GM12878 (cell line): ENCODE results near the gene SERHL2. TPM values are rescaled to one million over a fixed set of nuclear protein-coding genes. Genes with fewer than 3 reads are reported as not detected.

ENCODE experiments used
- ATAC-seq: fragments of 200-7000 bp; cut with Tn5 transposase; 3 replicates; pipeline ENCODE4 v1.9.1; 2020; ENCODE audit warnings: mild to moderate bottlenecking, moderate library complexity
- BruUV-seq: library from RNA; stranded (reverse); fragments of 400-500 nt; replicated peaks from 2 replicates; lab custom pipeline; 2021; lab: Mats Ljungman, UMichigan
- CTCF ChIA-PET: fragments of 300-600 bp; sonication (Branson Sonifier 250); formaldehyde crosslinking; extraction: SDS; loops from one replicate; lab custom pipeline; 2021; ENCODE audit warnings: inconsistent platforms; lab: Yijun Ruan, JAX
- POLR2A ChIA-PET: fragments of 350-600 bp; formaldehyde crosslinking; extraction: SDS; loops from one replicate; lab custom pipeline; 2021; ENCODE audit warnings: inconsistent platforms; lab: Charles Lee
- RAD21 ChIA-PET: fragments of 300-600 bp; sonication (Branson Sonifier 250); formaldehyde crosslinking; loops from one replicate; lab custom pipeline; 2023; ENCODE audit warnings: antibody characterized with exemption; ENCODE audit not compliant: unreplicated experiment; lab: Charles Lee
- SMC1A ChIA-PET: fragments of 300-600 bp; sonication (Branson Sonifier 250); formaldehyde crosslinking; loops from one replicate; lab custom pipeline; 2023; ENCODE audit not compliant: unreplicated experiment, uncharacterized antibody; lab: Charles Lee
- DNase-seq: peaks from one replicate; pipeline ENCODE4 v3.0.0-alpha.2; 2011; ENCODE audit warnings: low read depth, low spot score
- FAIRE-seq: peaks from 3 replicates; lab custom pipeline; 2011; peaks lifted over from hg19 to GRCh38; lab: Jason Lieb, UNC
- H2AFZ ChIP-seq: 2 replicates; pipeline ENCODE4 v1.6.0; 2011; ENCODE audit warnings: low read depth, low read length, control low read depth; ENCODE audit not compliant: control insufficient read depth
- H3K27ac ChIP-seq: 2 replicates; pipeline ENCODE4 v1.5.1; 2011; ENCODE audit warnings: control low read depth; ENCODE audit not compliant: control insufficient read depth, insufficient read depth
- H3K27me3 ChIP-seq, 2 experiments: replicated peaks in 1 of 2; 2 replicates each; pipeline versions ENCODE4 v1.6.0 to v1.6.1; 2011; ENCODE audit warnings: low read length in 1 of 2; ENCODE audit not compliant: control insufficient read depth in 2 of 2, insufficient read depth in 2 of 2
- H3K36me3 ChIP-seq, 2 experiments: 2 replicates each; pipeline ENCODE4 v1.5.1; 2011; ENCODE audit warnings: low read length in 1 of 2; ENCODE audit not compliant: control insufficient read depth in 2 of 2, insufficient read depth in 2 of 2
- H3K4me1 ChIP-seq: 2 replicates; pipeline ENCODE4 v1.6.1; 2011; ENCODE audit warnings: mild to moderate bottlenecking, low read length, moderate library complexity, mixed read lengths; ENCODE audit not compliant: control insufficient read depth, insufficient read depth
- H3K4me2 ChIP-seq: 2 replicates; pipeline ENCODE4 v1.6.0; 2011; ENCODE audit warnings: control low read depth; ENCODE audit not compliant: control insufficient read depth, insufficient read depth
- H3K4me3 ChIP-seq: fragments of 200-600 bp; sonication (generic); 2 replicates; pipeline ENCODE4 v1.5.1; 2016
- H3K79me2 ChIP-seq: 2 replicates; pipeline ENCODE4 v1.6.0; 2011; ENCODE audit warnings: low read length; ENCODE audit not compliant: control insufficient read depth, insufficient read depth
- H3K9ac ChIP-seq: 2 replicates; pipeline ENCODE4 v1.8.0; 2011; ENCODE audit warnings: low read length, control low read depth, mixed read lengths; ENCODE audit not compliant: control insufficient read depth, insufficient read depth
- H3K9me3 ChIP-seq: replicated peaks from 3 replicates; pipeline ENCODE4 v1.5.1; 2011; ENCODE audit warnings: mild to moderate bottlenecking, low read length; ENCODE audit not compliant: control insufficient read depth, insufficient read depth
- H4K20me1 ChIP-seq: 2 replicates; pipeline ENCODE4 v1.6.0; 2011; ENCODE audit not compliant: control insufficient read depth, insufficient read depth
- CREB1 ChIP-seq: IDR thresholded peaks from 2 replicates; pipeline ENCODE4 v1.6.1; 2012; ENCODE audit warnings: low read depth, mild to moderate bottlenecking, inconsistent platforms
- CREM ChIP-seq: IDR thresholded peaks from 2 replicates; pipeline ENCODE4 v1.6.1; 2014; ENCODE audit warnings: antibody characterized with exemption, low read depth
- EED ChIP-seq: sonication (generic); IDR thresholded peaks from 2 replicates; pipeline ENCODE4 v1.6.1; 2016; ENCODE audit warnings: antibody characterized with exemption, low read depth
- ESRRA ChIP-seq: IDR thresholded peaks from 2 replicates; pipeline ENCODE4 v1.6.1; 2012; ENCODE audit warnings: mild to moderate bottlenecking, low read length, improper control_type of control experiment
- LARP7 ChIP-seq: fragments of 450-650 bp; IDR thresholded peaks from 2 replicates; pipeline ENCODE4 v1.6.1; 2017; ENCODE audit warnings: mild to moderate bottlenecking
- MYC ChIP-seq: IDR thresholded peaks from 2 replicates; pipeline ENCODE4 v1.6.1; 2011; ENCODE audit warnings: mild to moderate bottlenecking, low read length, moderate library complexity, inconsistent platforms; ENCODE audit not compliant: insufficient read depth, insufficient replicate concordance, insufficient read length, severe bottlenecking
- SIN3A ChIP-seq: IDR thresholded peaks from 2 replicates; pipeline ENCODE4 v1.6.1; 2012; ENCODE audit warnings: low read depth, low read length, improper control_type of control experiment
- WGBS: methylation state at CpG from one replicate; pipeline ENCODE4 v1.1.6; 2016; ENCODE audit warnings: low lambda C conversion rate; ENCODE audit not compliant: insufficient replicate concordance, insufficient coverage; ENCODE audit errors: missing lambda C conversion rate; 5-methylcytosine and 5-hydroxymethylcytosine counted together
- in situ Hi-C: fragments of 300-500 bp; cut with MboI; formaldehyde crosslinking; loops from 9 replicates; pipeline ENCODE4 v1.14.3; 2018; ENCODE audit warnings: mixed read lengths
- intact Hi-C: fragments of 100-400 bp; cut with micrococcal nuclease; formaldehyde crosslinking; loops from one replicate; pipeline ENCODE4 v1.14.2; 2022; ENCODE audit not compliant: unreplicated experiment
- polyA plus RNA-seq, 11 experiments: library from polyadenylated mRNA; depleted of rRNA in 4 of 11; unstranded in 6 of 11; stranded (reverse) in 5 of 11; fragments of >200 nt; fragmentation: Nextera tagmentation in 4 of 11; fragmentation: Illumina TruSeq in 1 of 11; extraction: Ambion mirVana in 4 of 11; extraction: Trizol in 1 of 11; gene quantifications; 1 replicate in 1 of 11; 2 replicates in 10 of 11; pipeline versions ENCODE4 v1.2.1 to v1.2.3, GENCODE V29; 2011 to 2016; ENCODE audit warnings: inconsistent platforms in 2 of 11, missing spikeins in 2 of 11, low read depth in 1 of 11
- total RNA-seq, 4 experiments: library from RNA; depleted of rRNA in 3 of 4; stranded (reverse); fragments of >200 nt in 3 of 4; fragmentation: Illumina TruSeq in 1 of 4; extraction: Trizol in 1 of 4; gene quantifications; 2 replicates each; pipeline versions ENCODE4 v1.2.1 to v1.2.3, GENCODE V29; 2013 to 2021
- TF ChIP-seq, protein P1 (sequence below): IDR thresholded peaks from 2 replicates; pipeline ENCODE4 v1.6.1; 2012; ENCODE audit warnings: improper control_type of control experiment, low read depth, low read length; ENCODE audit not compliant: insufficient replicate concordance
- TF ChIP-seq, protein P2 (sequence below): fragments of 450-650 bp; formaldehyde crosslinking; IDR thresholded peaks from 2 replicates; pipeline ENCODE4 v1.5.0; 2022; ENCODE audit warnings: mild to moderate bottlenecking, missing genetic modification characterization
- TF ChIP-seq, protein P3 (sequence below): fragments of 150-350 bp; IDR thresholded peaks from 2 replicates; pipeline ENCODE4 v1.6.1; 2014; ENCODE audit warnings: mild to moderate bottlenecking, low read depth, low read length

SERHL2 gene
- total and polyA plus RNA-seq, 10 of the 15 experiments (the other 5 are each of a cell fraction or from before 2014, with no cell fraction given) = 0.63 to 2.0 (median 1.2) TPM

DNA sequence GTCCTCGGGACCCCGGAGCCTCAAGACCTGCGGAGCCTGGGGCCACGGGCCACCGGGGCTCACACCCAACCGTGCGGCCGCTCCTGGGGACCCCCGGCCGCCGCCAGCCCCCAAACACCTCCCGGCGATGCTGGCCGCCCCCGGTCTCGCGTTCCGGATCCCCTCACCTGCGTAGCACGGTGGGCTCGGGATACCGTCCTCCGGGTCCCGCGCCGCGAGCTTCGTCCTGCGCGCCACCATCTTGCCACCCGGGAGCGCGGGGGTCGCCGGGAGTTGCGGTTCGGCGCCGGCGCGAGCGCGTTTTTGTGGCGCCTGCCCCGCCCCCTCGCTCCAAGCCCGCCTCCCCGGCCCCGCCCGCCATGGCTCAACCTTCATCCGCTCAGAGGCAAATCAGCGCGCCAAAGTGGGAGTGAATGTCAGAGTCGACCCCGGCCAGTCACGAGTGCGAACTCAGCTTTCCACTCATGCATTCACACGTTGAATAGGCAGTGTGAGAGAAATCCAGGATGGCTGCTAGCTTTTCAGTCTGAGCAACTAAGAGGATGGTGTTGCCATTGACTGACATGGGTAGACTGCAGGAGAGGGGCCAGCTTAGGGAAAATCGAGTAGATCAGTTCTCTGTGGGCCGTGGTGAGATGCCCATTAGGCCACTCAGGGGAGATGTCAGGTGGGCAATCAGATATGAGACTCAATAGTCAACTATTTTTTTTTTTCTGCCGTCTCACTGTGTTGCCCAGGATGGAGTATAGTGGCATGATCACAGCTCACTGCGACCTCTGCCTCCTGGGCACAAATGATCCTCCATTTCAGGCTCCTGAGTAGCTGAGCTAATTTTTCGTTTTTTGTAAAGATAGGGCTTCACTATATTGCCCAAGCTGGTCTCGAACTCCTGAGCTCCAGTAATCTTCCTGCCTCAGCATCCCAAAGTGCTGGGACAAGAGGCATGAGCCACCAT, 28.3 kb downstream of the SERHL2 start (continued):
- TF ChIP-seq, protein P1, sequence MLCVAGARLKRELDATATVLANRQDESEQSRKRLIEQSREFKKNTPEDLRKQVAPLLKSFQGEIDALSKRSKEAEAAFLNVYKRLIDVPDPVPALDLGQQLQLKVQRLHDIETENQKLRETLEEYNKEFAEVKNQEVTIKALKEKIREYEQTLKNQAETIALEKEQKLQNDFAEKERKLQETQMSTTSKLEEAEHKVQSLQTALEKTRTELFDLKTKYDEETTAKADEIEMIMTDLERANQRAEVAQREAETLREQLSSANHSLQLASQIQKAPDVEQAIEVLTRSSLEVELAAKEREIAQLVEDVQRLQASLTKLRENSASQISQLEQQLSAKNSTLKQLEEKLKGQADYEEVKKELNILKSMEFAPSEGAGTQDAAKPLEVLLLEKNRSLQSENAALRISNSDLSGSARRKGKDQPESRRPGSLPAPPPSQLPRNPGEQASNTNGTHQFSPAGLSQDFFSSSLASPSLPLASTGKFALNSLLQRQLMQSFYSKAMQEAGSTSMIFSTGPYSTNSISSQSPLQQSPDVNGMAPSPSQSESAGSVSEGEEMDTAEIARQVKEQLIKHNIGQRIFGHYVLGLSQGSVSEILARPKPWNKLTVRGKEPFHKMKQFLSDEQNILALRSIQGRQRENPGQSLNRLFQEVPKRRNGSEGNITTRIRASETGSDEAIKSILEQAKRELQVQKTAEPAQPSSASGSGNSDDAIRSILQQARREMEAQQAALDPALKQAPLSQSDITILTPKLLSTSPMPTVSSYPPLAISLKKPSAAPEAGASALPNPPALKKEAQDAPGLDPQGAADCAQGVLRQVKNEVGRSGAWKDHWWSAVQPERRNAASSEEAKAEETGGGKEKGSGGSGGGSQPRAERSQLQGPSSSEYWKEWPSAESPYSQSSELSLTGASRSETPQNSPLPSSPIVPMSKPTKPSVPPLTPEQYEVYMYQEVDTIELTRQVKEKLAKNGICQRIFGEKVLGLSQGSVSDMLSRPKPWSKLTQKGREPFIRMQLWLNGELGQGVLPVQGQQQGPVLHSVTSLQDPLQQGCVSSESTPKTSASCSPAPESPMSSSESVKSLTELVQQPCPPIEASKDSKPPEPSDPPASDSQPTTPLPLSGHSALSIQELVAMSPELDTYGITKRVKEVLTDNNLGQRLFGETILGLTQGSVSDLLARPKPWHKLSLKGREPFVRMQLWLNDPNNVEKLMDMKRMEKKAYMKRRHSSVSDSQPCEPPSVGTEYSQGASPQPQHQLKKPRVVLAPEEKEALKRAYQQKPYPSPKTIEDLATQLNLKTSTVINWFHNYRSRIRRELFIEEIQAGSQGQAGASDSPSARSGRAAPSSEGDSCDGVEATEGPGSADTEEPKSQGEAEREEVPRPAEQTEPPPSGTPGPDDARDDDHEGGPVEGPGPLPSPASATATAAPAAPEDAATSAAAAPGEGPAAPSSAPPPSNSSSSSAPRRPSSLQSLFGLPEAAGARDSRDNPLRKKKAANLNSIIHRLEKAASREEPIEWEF = no peak
- TF ChIP-seq MYC (no peak), CREM (0 out of 2 replicates have a peak, but pooled peaks have one; percentile 25), LARP7 (no peak)

DNA sequence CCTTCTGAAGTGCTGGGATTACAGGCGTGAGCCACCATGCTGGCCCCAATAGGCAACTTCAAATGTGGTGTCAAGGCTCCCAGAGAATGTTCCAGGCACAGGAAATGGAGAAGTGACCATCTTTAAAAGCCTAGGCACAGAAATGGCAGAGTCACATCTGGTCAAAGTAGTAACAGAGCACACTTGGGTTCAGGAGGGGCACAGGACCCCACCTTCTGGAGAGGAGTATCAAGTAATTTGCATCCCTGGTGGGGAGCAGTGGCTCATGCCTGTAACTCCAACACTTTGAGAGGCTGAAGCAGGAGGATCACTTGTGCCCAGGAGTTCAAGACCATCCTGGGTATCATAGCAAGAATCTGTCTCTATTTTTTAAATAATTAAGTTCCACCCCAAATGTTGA, 29.2 kb downstream of the SERHL2 start:
- H3K9ac ChIP-seq = no peak overlapping the region
- no TSS peak for BruUV-seq
- no peaks in the 10 kb centered on the region for H3K27me3 ChIP-seq
- H4K20me1 ChIP-seq = no peaks in the 10 kb centered on the region
- peaks cover 2% of the 10 kb centered on the region; the same call in 1 of the 2 replicates for H3K4me1 ChIP-seq
- H3K36me3 ChIP-seq = peaks cover 23 to 34% of the 10 kb centered on the region in 2 experiments; a peak in 3 of 4 replicates
- FAIRE-seq = no peak
- no peak for DNase-seq
- ChIA-PET CTCF (no interaction called here), SMC1A (interaction anchor here (1.5 kb wide), 1 partner anchor 13 kb away, joined by 3 read pairs; no protein-coding TSS in a partner anchor), POLR2A (interaction anchor here (0.5 to 0.6 kb wide), 2 partner anchors 15 to 494 kb away, joined by 4 to 6 read pairs; no protein-coding TSS in a partner anchor), RAD21 (no interaction called here)
- no peak overlapping the region for H2AFZ ChIP-seq
- H3K9me3 ChIP-seq = no peaks in the 10 kb centered on the region
- no peak overlapping the region for H3K27ac ChIP-seq
- no peak overlapping the region for H3K4me2 ChIP-seq
- 91% methylated on average over 1 of the region's 1 CpG for WGBS
- H3K79me2 ChIP-seq = peaks cover 16% of the 10 kb centered on the region
- no peak for ATAC-seq
- in situ Hi-C loops = no loop called here
- intact Hi-C loops = no loop called here
- no peak overlapping the region for H3K4me3 ChIP-seq
- TF ChIP-seq ESRRA = no peak
- TF ChIP-seq, protein P2, sequence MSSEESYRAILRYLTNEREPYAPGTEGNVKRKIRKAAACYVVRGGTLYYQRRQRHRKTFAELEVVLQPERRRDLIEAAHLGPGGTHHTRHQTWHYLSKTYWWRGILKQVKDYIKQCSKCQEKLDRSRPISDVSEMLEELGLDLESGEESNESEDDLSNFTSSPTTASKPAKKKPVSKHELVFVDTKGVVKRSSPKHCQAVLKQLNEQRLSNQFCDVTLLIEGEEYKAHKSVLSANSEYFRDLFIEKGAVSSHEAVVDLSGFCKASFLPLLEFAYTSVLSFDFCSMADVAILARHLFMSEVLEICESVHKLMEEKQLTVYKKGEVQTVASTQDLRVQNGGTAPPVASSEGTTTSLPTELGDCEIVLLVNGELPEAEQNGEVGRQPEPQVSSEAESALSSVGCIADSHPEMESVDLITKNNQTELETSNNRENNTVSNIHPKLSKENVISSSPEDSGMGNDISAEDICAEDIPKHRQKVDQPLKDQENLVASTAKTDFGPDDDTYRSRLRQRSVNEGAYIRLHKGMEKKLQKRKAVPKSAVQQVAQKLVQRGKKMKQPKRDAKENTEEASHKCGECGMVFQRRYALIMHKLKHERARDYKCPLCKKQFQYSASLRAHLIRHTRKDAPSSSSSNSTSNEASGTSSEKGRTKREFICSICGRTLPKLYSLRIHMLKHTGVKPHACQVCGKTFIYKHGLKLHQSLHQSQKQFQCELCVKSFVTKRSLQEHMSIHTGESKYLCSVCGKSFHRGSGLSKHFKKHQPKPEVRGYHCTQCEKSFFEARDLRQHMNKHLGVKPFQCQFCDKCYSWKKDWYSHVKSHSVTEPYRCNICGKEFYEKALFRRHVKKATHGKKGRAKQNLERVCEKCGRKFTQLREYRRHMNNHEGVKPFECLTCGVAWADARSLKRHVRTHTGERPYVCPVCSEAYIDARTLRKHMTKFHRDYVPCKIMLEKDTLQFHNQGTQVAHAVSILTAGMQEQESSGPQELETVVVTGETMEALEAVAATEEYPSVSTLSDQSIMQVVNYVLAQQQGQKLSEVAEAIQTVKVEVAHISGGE (CRISPR knock-in tag) = no peak
- no peak for TF ChIP-seq SIN3A
- no peak for TF ChIP-seq CREB1
- no peak for TF ChIP-seq EED
- TF ChIP-seq, protein P3, sequence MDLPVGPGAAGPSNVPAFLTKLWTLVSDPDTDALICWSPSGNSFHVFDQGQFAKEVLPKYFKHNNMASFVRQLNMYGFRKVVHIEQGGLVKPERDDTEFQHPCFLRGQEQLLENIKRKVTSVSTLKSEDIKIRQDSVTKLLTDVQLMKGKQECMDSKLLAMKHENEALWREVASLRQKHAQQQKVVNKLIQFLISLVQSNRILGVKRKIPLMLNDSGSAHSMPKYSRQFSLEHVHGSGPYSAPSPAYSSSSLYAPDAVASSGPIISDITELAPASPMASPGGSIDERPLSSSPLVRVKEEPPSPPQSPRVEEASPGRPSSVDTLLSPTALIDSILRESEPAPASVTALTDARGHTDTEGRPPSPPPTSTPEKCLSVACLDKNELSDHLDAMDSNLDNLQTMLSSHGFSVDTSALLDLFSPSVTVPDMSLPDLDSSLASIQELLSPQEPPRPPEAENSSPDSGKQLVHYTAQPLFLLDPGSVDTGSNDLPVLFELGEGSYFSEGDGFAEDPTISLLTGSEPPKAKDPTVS = no peak
